GOT3 (cell line): ENCODE data around the gene SLC38A8.

Source experiments
- DNase-seq: peaks from one replicate; lab custom pipeline; 2025; ENCODE audit warnings: mixed read lengths; lab: John Stamatoyannopoulos, UW

The SLC38A8 gene

GRCh38 chr16:84048871-84049270, 6.3 kb upstream of the SLC38A8 start:
- no peak for DNase-seq

GRCh38 chr16:84048270-84048669, 5.7 kb upstream of the SLC38A8 start:
- DNase-seq, result no peak

GRCh38 chr16:84047626-84048025, 5.0 kb upstream of the SLC38A8 start:
- no peak for DNase-seq

GRCh38 chr16:84047206-84047605, 4.6 kb upstream of the SLC38A8 start:
- no peak for DNase-seq

GRCh38 chr16:84045818-84046470, 3.3 kb upstream of the SLC38A8 start:
- no peak for DNase-seq

- DNase-seq, result no peak
Observed at GRCh38 chr16:84045001-84045817, 2.6 kb upstream of the SLC38A8 start.

GRCh38 chr16:84044118-84044488, 1.5 kb upstream of the SLC38A8 start:
- DNase-seq, result no peak

- no peak for DNase-seq
Observed at GRCh38 chr16:84043486-84044117, 1.0 kb upstream of the SLC38A8 start.

GRCh38 chr16:84042879-84043485, 387 bp upstream of the SLC38A8 start:
- DNase-seq, result no peak

- no peak for DNase-seq
Observed at GRCh38 chr16:84041881-84042280, 714 bp downstream of the SLC38A8 start.

GRCh38 chr16:84040823-84041820, 1.5 kb downstream of the SLC38A8 start:
- no peak for DNase-seq

GRCh38 chr16:84040226-84040822, 2.3 kb downstream of the SLC38A8 start:
- DNase-seq, result no peak

- no peak for DNase-seq
Observed at GRCh38 chr16:84039696-84040095, 2.9 kb downstream of the SLC38A8 start.

GRCh38 chr16:84038469-84038868, 4.1 kb downstream of the SLC38A8 start:
- DNase-seq, result no peak

GRCh38 chr16:84036982-84037425, 5.6 kb downstream of the SLC38A8 start:
- no peak for DNase-seq

GRCh38 chr16:84036131-84036530, 6.5 kb downstream of the SLC38A8 start:
- no peak for DNase-seq

GRCh38 chr16:84034516-84034915, 8.1 kb downstream of the SLC38A8 start:
- DNase-seq, result no peak

GRCh38 chr16:84033251-84034195, 9.1 kb downstream of the SLC38A8 start:
- no peak for DNase-seq

- no peak for DNase-seq
Observed at GRCh38 chr16:84032458-84033178, 10.0 kb downstream of the SLC38A8 start.
